Vagina (tissue), 2 donors: ENCODE data around the gene SPATA20. TPM values are rescaled to one million over a fixed set of nuclear protein-coding genes. Genes with fewer than 3 reads are reported as not detected.

ENCODE experiments used
- DNase-seq, 2 donors: peaks; one replicate each; pipeline ENCODE4 v3.0.0-alpha.2; 2017; ENCODE audit errors: extremely low spot score in 2 of 2
- H3K27ac ChIP-seq: fragments of 200-600 bp; sonication (generic); one replicate; pipeline ENCODE4 v1.5.1; 2019
- H3K27me3 ChIP-seq: fragments of 200-600 bp; sonication (generic); one replicate; pipeline ENCODE4 v1.5.1; 2019
- H3K36me3 ChIP-seq, 2 donors: fragments of 200-600 bp; sonication (generic); one replicate each; pipeline ENCODE4 v1.5.1; 2017 to 2019
- H3K4me1 ChIP-seq: fragments of 200-600 bp; sonication (generic); one replicate; pipeline ENCODE4 v1.5.1; 2019
- H3K4me3 ChIP-seq, 2 donors: fragments of 200-600 bp; sonication (generic); 1 replicate in 1 of 2; 2 replicates in 1 of 2; pipeline ENCODE4 v1.5.1; 2016 to 2019
- H3K9me3 ChIP-seq: fragments of 200-600 bp; sonication (generic); one replicate; pipeline ENCODE4 v1.5.1; 2019
- CTCF ChIP-seq, 3 experiments: fragments of 450-650 bp in 2 of 3; fragments of 200-600 bp in 1 of 3; sonication (generic) in 1 of 3; IDR thresholded peaks; one replicate each; pipeline ENCODE4 v1.5.1; 2017 to 2019; ENCODE audit warnings: antibody characterized with exemption in 3 of 3, mild to moderate bottlenecking in 2 of 3, moderate library complexity in 2 of 3
- POLR2A ChIP-seq, 2 donors: fragments of 450-650 bp; IDR thresholded peaks; one replicate each; pipeline ENCODE4 v1.6.1; 2017; ENCODE audit warnings: antibody characterized with exemption in 2 of 2, mild to moderate bottlenecking in 2 of 2, moderate library complexity in 2 of 2
- POLR2AphosphoS5 ChIP-seq, 2 donors: sonication (generic); formaldehyde crosslinking; IDR thresholded peaks; one replicate each; pipeline ENCODE4 v1.9.0; 2017; ENCODE audit warnings: antibody characterized with exemption in 2 of 2, mild to moderate bottlenecking in 2 of 2, low read depth in 1 of 2; ENCODE audit not compliant: insufficient read depth in 1 of 2
- intact Hi-C: fragments of 100-400 bp; cut with DNase I; formaldehyde crosslinking; loops from one replicate; pipeline ENCODE4 v1.15.1; 2023
- total RNA-seq: library from RNA; depleted of rRNA; stranded (reverse); fragments of >200 nt; gene quantifications from one replicate; pipeline ENCODE4 v1.2.3, GENCODE V29; 2016

Gene SPATA20
- 73.4 TPM for total RNA-seq

GRCh38 chr17:50547035-50547735 is at the start of gene SPATA20:
Gene SPATA20 (plus strand): TSS chr17:50547174. CDS start chr17:50547209, 35 bp downstream.
- TF ChIP-seq POLR2A (IDR thresholded peaks at IDR 0.05) (peak in 1 of 2 donors; percentile 81), CTCF (IDR thresholded peaks at IDR 0.05) (peak; percentile 89 to 99 (median 96)), POLR2AphosphoS5 (IDR thresholded peaks at IDR 0.05; ENCODE audit: insufficient read depth in 1 of 2, low read depth in 1 of 2) (peak; percentile 67 to 79)
- Histone ChIP-seq H3K4me1 (peaks cover 26% of the 10 kb centered on the region), H3K27ac (peak within 1 kb of the TSS; percentile 93), H3K4me3 (peak within 1 kb of the TSS; percentile 58 to 61), H3K9me3 (no peaks in the 10 kb centered on the region), H3K36me3 (peaks cover 0 to 4% of the 10 kb centered on the region in 2 donors), H3K27me3 (no peaks in the 10 kb centered on the region)
- no peak for DNase-seq
- intact Hi-C loops, result loop anchor here (2.0 to 5.0 kb wide), 3 partner anchors 80 to 296 kb away; no protein-coding TSS in a partner anchor

GRCh38 chr17:50498021-50498874 is 48.7 kb upstream of the SPATA20 start:
- Histone ChIP-seq H3K4me1 (no peaks in the 10 kb centered on the region), H3K27me3 (no peaks in the 10 kb centered on the region), H3K4me3 (no peak overlapping the region), H3K9me3 (no peaks in the 10 kb centered on the region), H3K27ac (no peak overlapping the region), H3K36me3 (no peaks in the 10 kb centered on the region)
- DNase-seq, result no peak
- intact Hi-C loops, result no loop called here
- TF ChIP-seq POLR2AphosphoS5 (IDR thresholded peaks at IDR 0.05; ENCODE audit: insufficient read depth in 1 of 2, low read depth in 1 of 2) (peak in 1 of 2 donors; percentile 37), CTCF (IDR thresholded peaks at IDR 0.05) (no peak), POLR2A (IDR thresholded peaks at IDR 0.05) (no peak)

GRCh38 chr17:50499270-50499669 is 47.7 kb upstream of the SPATA20 start:
- no peak for DNase-seq

GRCh38 chr17:50499721-50500120 is 47.3 kb upstream of the SPATA20 start:
- no peak for TF ChIP-seq CTCF (IDR thresholded peaks at IDR 0.05)
- no peak for TF ChIP-seq POLR2AphosphoS5 (IDR thresholded peaks at IDR 0.05; ENCODE audit: insufficient read depth in 1 of 2, low read depth in 1 of 2)
- TF ChIP-seq POLR2A (IDR thresholded peaks at IDR 0.05), result no peak
- Histone ChIP-seq H3K27me3 (no peaks in the 10 kb centered on the region), H3K27ac (no peak overlapping the region), H3K9me3 (no peaks in the 10 kb centered on the region), H3K36me3 (no peaks in the 10 kb centered on the region), H3K4me3 (no peak overlapping the region), H3K4me1 (no peaks in the 10 kb centered on the region)
- DNase-seq, result no peak
- intact Hi-C loops, result no loop called here

More at GRCh38 chr17:50499270-50499669, 47.7 kb upstream of the SPATA20 start:
- Histone ChIP-seq H3K27me3 (no peaks in the 10 kb centered on the region), H3K4me1 (no peaks in the 10 kb centered on the region), H3K36me3 (no peaks in the 10 kb centered on the region), H3K27ac (no peak overlapping the region), H3K4me3 (no peak overlapping the region), H3K9me3 (no peaks in the 10 kb centered on the region)
- intact Hi-C loops, result no loop called here
- TF ChIP-seq CTCF (IDR thresholded peaks at IDR 0.05) (no peak), POLR2A (IDR thresholded peaks at IDR 0.05) (no peak), POLR2AphosphoS5 (IDR thresholded peaks at IDR 0.05; ENCODE audit: insufficient read depth in 1 of 2, low read depth in 1 of 2) (no peak)
